Breast epithelium (tissue), 3 donors: ENCODE results near the gene SMAD6.

Experiments used
- POLR2A ChIP-seq: fragments of 450-650 bp; IDR thresholded peaks from one replicate; pipeline ENCODE4 v1.6.1; 2016; ENCODE audit warnings: antibody characterized with exemption, mild to moderate bottlenecking, moderate library complexity
- POLR2AphosphoS5 ChIP-seq, 3 donors: sonication (generic); formaldehyde crosslinking; IDR thresholded peaks; one replicate each; pipeline ENCODE4 v1.6.1; 2017; ENCODE audit warnings: antibody characterized with exemption in 3 of 3
- TF ChIP-seq, protein P1 (sequence below), 3 donors: fragments of 450-650 bp; IDR thresholded peaks; one replicate each; pipeline ENCODE4 v1.5.1; 2016 to 2017; ENCODE audit warnings: antibody characterized with exemption in 3 of 3, mild to moderate bottlenecking in 3 of 3, moderate library complexity in 3 of 3

DNA sequence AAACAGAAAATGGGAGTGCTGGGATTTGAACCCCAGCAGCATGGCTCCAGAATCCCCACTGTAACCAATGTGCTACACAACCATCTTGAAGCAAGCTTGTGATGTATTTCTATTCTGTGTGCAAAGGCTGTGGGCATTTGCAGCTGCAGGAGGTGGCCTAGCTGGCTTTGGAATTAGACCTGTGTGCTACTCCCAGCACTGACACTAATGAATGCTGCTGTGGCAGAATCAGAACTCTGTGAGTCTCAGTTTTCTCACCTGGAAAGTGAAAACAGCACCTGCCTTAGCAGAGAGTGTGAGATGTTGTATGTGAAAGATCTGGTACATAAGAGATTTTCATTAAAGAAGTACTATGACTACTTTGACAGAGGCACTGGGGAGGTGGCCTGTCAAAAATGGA lies 21.5 kb upstream of the SMAD6 start:
- TF ChIP-seq, protein P1, sequence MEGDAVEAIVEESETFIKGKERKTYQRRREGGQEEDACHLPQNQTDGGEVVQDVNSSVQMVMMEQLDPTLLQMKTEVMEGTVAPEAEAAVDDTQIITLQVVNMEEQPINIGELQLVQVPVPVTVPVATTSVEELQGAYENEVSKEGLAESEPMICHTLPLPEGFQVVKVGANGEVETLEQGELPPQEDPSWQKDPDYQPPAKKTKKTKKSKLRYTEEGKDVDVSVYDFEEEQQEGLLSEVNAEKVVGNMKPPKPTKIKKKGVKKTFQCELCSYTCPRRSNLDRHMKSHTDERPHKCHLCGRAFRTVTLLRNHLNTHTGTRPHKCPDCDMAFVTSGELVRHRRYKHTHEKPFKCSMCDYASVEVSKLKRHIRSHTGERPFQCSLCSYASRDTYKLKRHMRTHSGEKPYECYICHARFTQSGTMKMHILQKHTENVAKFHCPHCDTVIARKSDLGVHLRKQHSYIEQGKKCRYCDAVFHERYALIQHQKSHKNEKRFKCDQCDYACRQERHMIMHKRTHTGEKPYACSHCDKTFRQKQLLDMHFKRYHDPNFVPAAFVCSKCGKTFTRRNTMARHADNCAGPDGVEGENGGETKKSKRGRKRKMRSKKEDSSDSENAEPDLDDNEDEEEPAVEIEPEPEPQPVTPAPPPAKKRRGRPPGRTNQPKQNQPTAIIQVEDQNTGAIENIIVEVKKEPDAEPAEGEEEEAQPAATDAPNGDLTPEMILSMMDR (IDR thresholded peaks at IDR 0.05), result no peak
- TF ChIP-seq POLR2A (no peak), POLR2AphosphoS5 (IDR thresholded peaks at IDR 0.05) (no peak)
